ENCODE measurements around the gene MFSD6.

MFSD6 gene

DNA sequence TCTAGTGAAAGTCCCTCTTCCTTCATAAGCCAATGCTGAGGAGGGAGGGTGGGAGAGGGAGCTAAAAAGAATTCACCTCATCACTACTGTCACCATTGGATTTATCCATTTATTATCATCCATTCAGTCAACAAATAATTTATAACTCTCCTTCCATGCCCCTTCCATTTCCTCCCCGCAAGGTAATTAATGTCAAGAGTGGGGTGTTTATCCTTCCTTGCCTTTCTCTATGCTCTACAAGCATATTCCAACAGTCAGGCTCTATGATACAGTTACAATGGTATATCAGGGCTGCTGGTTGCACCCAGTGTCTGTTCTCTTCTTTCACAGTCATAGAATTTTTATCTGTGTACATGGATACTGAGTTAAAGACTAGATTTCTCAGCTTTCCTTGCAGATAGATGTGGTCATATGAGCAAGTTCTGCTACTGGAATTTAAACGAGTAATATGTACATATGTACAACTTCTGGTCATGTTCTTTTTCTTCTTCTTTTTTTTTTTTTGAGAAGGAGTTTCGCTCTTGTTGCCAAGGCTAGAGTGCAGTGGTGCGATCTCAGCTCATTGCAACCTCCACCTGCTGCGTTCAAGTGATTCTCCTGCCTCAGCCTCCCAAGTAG is 5.1 kb upstream of the MFSD6 start:
- H3K4me2 ChIP-seq: no peak overlapping the region
- peaks cover 9 to 18% (median 14%) of the 10 kb centered on the region in 11 experiments; a peak in 18 of 22 replicates for H3K27me3 ChIP-seq
- H3K9me3 ChIP-seq (replicated peaks in 1 of 11): no peaks in the 10 kb centered on the region
- no peak overlapping the region for H3K4me3 ChIP-seq
- H3K36me3 ChIP-seq: no peaks in the 10 kb centered on the region
- no peaks in the 10 kb centered on the region for H4K20me1 ChIP-seq
- no peak overlapping the region for H3K9ac ChIP-seq
- peaks cover 0 to 22% (median 7%) of the 10 kb centered on the region in 10 experiments; a peak in 14 of 20 replicates for H3K4me1 ChIP-seq
- TF ChIP-seq Cebpa-rat (IDR thresholded peaks at IDR 0.05): no peak
- no peak overlapping the region for H3K27ac ChIP-seq

DNA sequence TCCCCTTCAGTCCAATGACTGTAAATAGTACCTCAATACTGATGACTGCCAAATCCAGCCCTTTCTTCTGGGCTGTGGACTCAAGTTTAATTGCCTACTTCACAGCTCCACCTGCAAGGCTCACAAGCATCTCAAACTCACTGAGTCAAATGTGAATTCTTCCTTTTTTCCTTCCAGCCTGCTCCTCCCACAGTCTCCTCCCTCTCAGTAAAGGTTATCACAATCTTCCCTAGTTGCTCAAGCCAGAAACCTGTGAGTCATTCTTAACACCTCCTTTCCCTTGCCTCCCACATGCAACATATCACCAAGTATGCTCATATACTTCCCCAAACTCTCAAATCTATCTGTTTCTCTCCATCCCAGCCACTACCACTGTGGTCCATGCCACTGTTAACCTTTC is 3.7 kb upstream of the MFSD6 start:
- Histone ChIP-seq H3K4me1 (peaks cover 7 to 28% (median 13%) of the 10 kb centered on the region in 10 experiments), H3K4me3 (no peak overlapping the region), H3K27me3 (peaks cover 9 to 32% (median 26%) of the 10 kb centered on the region in 11 experiments; a peak in 18 of 22 replicates), H4K20me1 (no peaks in the 10 kb centered on the region), H3K36me3 (no peaks in the 10 kb centered on the region), H3K9me3 (replicated peaks in 1 of 11) (no peaks in the 10 kb centered on the region), H3K9ac (no peak overlapping the region), H3K27ac (no peak overlapping the region), H3K4me2 (peak overlapping the region in 4 of 11 experiments; percentile 6 to 38 (median 24); a peak in 4 of 22 replicates)
- TF ChIP-seq Cebpa-rat (IDR thresholded peaks at IDR 0.05): no peak

DNA sequence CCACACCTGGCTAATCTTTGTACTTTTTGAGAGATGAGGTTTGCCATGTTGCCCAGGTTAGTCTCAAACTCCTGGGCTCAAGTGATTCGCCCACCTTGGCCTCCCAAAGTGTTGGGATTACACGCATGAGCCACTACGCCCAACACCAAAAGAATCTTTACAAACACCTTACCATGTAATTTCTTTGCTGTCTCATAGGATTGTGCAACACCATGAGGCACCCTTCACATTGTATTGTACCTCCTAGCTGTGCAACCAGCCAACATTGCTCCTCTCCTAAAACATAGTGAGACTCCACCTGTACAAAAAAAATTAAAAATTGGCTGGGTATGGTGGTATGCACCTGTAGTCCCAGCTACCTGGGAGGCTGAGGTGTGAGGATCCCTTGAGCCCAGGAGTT is 3.1 kb upstream of the MFSD6 start:
- Histone ChIP-seq H3K36me3 (no peaks in the 10 kb centered on the region), H3K4me2 (peak overlapping the region in 2 of 11 experiments; percentile 6 to 37; a peak in 2 of 22 replicates), H3K4me1 (peaks cover 13 to 33% (median 19%) of the 10 kb centered on the region in 10 experiments), H3K4me3 (no peak overlapping the region), H3K9me3 (replicated peaks in 1 of 11) (no peaks in the 10 kb centered on the region), H3K27me3 (peaks cover 9 to 36% (median 28%) of the 10 kb centered on the region in 11 experiments; a peak in 18 of 22 replicates), H4K20me1 (no peaks in the 10 kb centered on the region), H3K9ac (no peak overlapping the region), H3K27ac (no peak overlapping the region)
- TF ChIP-seq Cebpa-rat (IDR thresholded peaks at IDR 0.05): peak in 4 of 11 experiments; percentile 24 to 64 (median 34); a peak in 3 of 22 replicates

DNA sequence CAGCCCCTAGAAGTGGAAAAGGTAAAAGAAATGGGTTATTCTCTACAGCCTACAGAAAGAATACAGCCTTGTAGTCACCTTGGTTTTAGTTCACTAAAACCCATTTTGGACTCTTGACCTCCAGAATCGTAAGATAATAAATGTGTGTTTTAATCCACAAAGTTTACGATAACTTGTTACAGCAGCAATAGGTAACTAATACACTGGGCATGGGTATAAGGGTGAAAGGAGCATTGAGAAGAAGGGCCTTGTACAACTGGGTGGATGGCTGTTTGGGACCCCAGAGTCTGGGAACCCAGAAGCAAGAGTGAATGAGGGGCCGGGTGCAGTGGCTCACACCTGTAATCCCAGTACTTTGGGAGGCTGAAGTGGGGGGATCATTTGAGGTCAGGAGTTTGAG is 2.2 kb upstream of the MFSD6 start:
- no peak for TF ChIP-seq Cebpa-rat (IDR thresholded peaks at IDR 0.05)
- H3K4me2 ChIP-seq: no peak overlapping the region
- H3K27ac ChIP-seq: no peak overlapping the region
- H3K27me3 ChIP-seq: peaks cover 9 to 36% (median 28%) of the 10 kb centered on the region in 11 experiments; a peak in 18 of 22 replicates
- no peak overlapping the region for H3K4me3 ChIP-seq
- H3K4me1 ChIP-seq: peaks cover 15 to 41% (median 22%) of the 10 kb centered on the region in 10 experiments
- no peaks in the 10 kb centered on the region for H4K20me1 ChIP-seq
- no peaks in the 10 kb centered on the region for H3K36me3 ChIP-seq
- H3K9ac ChIP-seq: no peak overlapping the region
- no peaks in the 10 kb centered on the region for H3K9me3 ChIP-seq (replicated peaks in 1 of 11)

DNA sequence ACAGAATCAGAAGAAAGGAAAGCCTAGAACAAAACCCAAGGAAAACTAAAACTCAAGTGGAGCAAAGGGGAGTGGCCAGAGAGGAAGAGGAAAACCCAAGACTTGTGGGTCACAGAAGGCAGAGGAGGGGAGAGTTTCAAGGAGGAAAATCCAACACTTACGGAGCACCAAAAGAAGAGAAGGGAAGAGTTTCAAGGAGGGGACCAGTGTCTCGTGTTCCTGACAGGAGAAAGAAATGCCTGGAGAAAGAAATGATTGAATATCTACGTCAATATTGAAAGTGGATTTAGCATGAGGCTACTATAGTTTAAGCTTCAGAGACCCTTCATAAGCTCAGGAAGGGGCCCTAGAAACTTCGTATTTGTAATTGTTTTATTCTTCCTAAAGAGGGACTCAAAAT is 1.4 kb upstream of the MFSD6 start:
- H3K4me1 ChIP-seq: peaks cover 15 to 44% (median 22%) of the 10 kb centered on the region in 10 experiments
- no peaks in the 10 kb centered on the region for H3K36me3 ChIP-seq
- no peaks in the 10 kb centered on the region for H4K20me1 ChIP-seq
- H3K4me3 ChIP-seq: no peak overlapping the region
- H3K9me3 ChIP-seq (replicated peaks in 1 of 11): no peaks in the 10 kb centered on the region
- H3K4me2 ChIP-seq: peak overlapping the region in 2 of 11 experiments; percentile 92 to 96; a peak in 3 of 22 replicates
- peak overlapping the region in 1 of 11 experiments; percentile 83; a peak in 1 of 22 replicates for H3K27ac ChIP-seq
- H3K27me3 ChIP-seq: peaks cover 9 to 36% (median 28%) of the 10 kb centered on the region in 11 experiments; a peak in 18 of 22 replicates
- no peak overlapping the region for H3K9ac ChIP-seq
- TF ChIP-seq Cebpa-rat (IDR thresholded peaks at IDR 0.05): no peak

DNA sequence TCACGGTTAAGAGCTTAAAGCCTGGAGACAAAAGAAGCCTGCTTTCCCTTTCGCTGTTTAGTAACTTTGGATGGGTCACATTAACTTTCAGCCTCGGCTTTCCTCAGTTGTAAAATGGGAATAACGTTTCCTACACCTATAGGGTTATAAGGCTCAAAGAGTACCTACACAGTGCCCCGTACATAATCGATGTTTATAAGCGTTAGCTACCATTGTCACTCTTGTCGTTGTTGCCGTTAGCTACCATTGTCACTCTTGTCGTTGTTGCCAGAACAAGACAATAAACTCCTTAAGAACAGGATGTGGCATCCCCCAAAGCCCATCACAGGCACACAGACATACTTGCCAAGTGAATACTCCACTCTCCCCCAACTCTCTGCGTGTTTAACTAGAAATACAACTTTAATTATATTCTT is 901 bp upstream of the MFSD6 start:
- no peaks in the 10 kb centered on the region for H3K9me3 ChIP-seq (replicated peaks in 1 of 11)
- peak overlapping the region; percentile 86 to 97 (median 91) for H3K4me2 ChIP-seq
- H3K27me3 ChIP-seq: peaks cover 9 to 36% (median 28%) of the 10 kb centered on the region in 11 experiments; a peak in 18 of 22 replicates
- peak overlapping the region in 3 of 11 experiments; percentile 78 to 86 (median 83); a peak in 3 of 22 replicates for H3K27ac ChIP-seq
- H4K20me1 ChIP-seq: no peaks in the 10 kb centered on the region
- H3K4me1 ChIP-seq: peaks cover 15 to 44% (median 22%) of the 10 kb centered on the region in 10 experiments
- H3K9ac ChIP-seq: peak overlapping the region in 9 of 11 experiments; percentile 72 to 89 (median 85); a peak in 13 of 22 replicates
- TF ChIP-seq Cebpa-rat (IDR thresholded peaks at IDR 0.05): no peak
- no peaks in the 10 kb centered on the region for H3K36me3 ChIP-seq
- H3K4me3 ChIP-seq: peak overlapping the region; percentile 76 to 95 (median 85); a peak in 18 of 20 replicates

DNA sequence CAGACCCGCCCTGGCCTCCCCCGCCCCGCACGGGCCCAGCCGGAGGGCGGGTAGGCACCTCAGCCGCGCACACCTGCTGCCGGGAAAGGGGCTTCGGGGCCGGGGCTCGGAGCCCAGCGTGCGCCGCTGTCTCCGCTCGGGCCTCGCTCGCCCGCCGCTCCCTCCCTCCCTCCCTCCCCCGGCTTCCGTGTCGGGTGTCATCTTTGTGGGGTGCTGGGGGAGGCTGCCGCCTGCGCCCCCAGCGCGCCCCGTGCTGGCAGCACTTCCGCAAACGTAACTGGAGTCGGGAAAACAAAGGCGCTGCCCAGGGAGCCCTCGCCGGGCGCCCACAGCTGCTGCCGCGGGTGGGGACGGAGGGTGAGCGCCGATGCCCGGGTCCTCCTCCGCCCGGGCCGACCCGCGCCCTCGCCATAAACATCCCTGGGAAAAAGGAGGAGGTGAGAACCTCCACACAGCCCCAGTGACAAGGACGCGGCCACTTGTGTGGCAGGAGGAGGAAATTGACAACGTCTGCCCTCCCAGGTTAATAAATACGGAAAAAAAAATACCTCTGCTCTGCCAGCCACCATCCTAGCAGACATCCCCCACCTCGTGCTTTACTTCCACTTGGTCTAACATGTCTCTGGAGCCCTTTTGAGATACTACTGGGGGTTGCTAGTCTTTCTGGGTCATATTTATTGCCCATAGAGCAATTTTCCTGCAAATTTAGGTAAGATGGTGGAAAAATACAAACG is 550 bp downstream of the MFSD6 start:
- peaks cover 15 to 52% (median 23%) of the 10 kb centered on the region in 10 experiments for H3K4me1 ChIP-seq
- H3K4me3 ChIP-seq: peak overlapping the region; percentile 76 to 95 (median 85)
- H3K4me2 ChIP-seq: peak overlapping the region; percentile 86 to 97 (median 92)
- no peaks in the 10 kb centered on the region for H3K36me3 ChIP-seq
- H3K9me3 ChIP-seq (replicated peaks in 1 of 11): no peaks in the 10 kb centered on the region
- peaks cover 9 to 36% (median 28%) of the 10 kb centered on the region in 11 experiments; a peak in 18 of 22 replicates for H3K27me3 ChIP-seq
- H4K20me1 ChIP-seq: no peaks in the 10 kb centered on the region
- no peak for TF ChIP-seq Cebpa-rat (IDR thresholded peaks at IDR 0.05)
- peak overlapping the region; percentile 72 to 90 (median 85) for H3K9ac ChIP-seq
- peak overlapping the region; percentile 69 to 86 (median 78) for H3K27ac ChIP-seq

DNA sequence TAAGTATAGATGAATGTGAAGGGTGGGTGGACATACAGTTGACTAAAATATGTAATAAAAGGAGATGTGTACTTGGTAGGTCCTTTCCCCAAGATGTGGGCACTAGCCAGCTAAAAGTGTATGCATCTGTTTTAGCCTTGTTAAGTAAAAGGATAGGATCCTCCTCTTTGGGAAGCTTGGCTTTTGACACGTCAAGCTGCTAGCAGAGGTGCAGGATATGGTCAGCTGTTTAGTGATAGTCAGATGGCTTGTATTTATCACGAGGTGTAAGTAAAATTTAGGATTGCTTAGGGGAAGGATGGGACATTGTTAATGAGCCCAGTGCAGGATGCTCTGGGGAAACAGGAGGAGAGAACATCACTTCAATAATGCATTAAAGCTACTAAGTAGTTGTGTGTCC is 1.5 kb downstream of the MFSD6 start:
- no peak overlapping the region for H3K27ac ChIP-seq
- H3K4me2 ChIP-seq: peak overlapping the region; percentile 86 to 97 (median 92)
- H3K9ac ChIP-seq: peak overlapping the region in 2 of 11 experiments; percentile 86 to 90; a peak in 1 of 22 replicates
- TF ChIP-seq Cebpa-rat (IDR thresholded peaks at IDR 0.05): no peak
- H3K36me3 ChIP-seq: no peaks in the 10 kb centered on the region
- H3K27me3 ChIP-seq: peaks cover 9 to 36% (median 28%) of the 10 kb centered on the region in 11 experiments; a peak in 18 of 22 replicates
- peak overlapping the region in 7 of 10 experiments; percentile 76 to 95 (median 85); a peak in 9 of 20 replicates for H3K4me3 ChIP-seq
- peaks cover 15 to 49% (median 24%) of the 10 kb centered on the region in 10 experiments for H3K4me1 ChIP-seq
- H3K9me3 ChIP-seq (replicated peaks in 1 of 11): no peaks in the 10 kb centered on the region
- no peaks in the 10 kb centered on the region for H4K20me1 ChIP-seq

DNA sequence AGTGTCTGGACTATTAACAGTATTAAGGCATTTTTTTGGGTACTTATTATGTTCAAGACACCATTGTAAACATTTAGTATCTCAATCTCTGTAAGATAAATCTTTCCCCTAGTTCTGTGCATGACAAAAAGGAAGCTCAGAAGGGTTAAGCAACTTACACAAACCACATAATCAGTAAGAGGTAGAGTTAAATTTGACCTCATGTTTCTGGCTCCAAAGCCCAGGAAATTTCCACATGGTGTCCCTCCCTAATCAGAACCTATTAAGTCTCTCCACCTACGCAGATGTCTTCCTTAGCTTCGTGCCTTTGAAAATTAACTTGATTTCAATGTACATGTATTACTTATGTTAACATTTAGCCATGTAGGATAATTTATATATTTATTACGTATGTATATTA is 2.0 kb downstream of the MFSD6 start:
- H3K4me3 ChIP-seq: no peak overlapping the region
- H4K20me1 ChIP-seq: no peaks in the 10 kb centered on the region
- TF ChIP-seq Cebpa-rat (IDR thresholded peaks at IDR 0.05): no peak
- H3K9me3 ChIP-seq (replicated peaks in 1 of 11): no peaks in the 10 kb centered on the region
- peaks cover 17 to 44% (median 24%) of the 10 kb centered on the region in 10 experiments for H3K4me1 ChIP-seq
- H3K36me3 ChIP-seq: no peaks in the 10 kb centered on the region
- no peak overlapping the region for H3K27ac ChIP-seq
- H3K4me2 ChIP-seq: peak overlapping the region in 10 of 11 experiments; percentile 28 to 97 (median 91); a peak in 14 of 22 replicates
- peaks cover 9 to 36% (median 28%) of the 10 kb centered on the region in 11 experiments; a peak in 18 of 22 replicates for H3K27me3 ChIP-seq
- H3K9ac ChIP-seq: no peak overlapping the region

Measured in BLaER1 treated with 17β-estradiol and CSF1 and Interleukin-3, amounts not matched to agents 10 nM and 100 nM (cell line).